A549 (cell line): ENCODE measurements around the gene PIGU. TPM values are rescaled to one million over a fixed set of nuclear protein-coding genes. Genes with fewer than 3 reads are reported as not detected.
"Not testable (repeated sequence)": the region's sequence is repeated elsewhere in the genome, so short reads cannot be mapped to it uniquely, and the experiment has no call there.

Source experiments
- ATAC-seq, 2 experiments: fragments of 200-7000 bp in 1 of 2; fragments of >200 bp in 1 of 2; cut with Nextera tagmentation in 1 of 2; cut with Tn5 transposase in 1 of 2; 3 replicates each; pipeline versions ENCODE4 v1.8.0 to v1.9.1; 2018 to 2020; ENCODE audit warnings: mild to moderate bottlenecking in 1 of 2, moderate library complexity in 1 of 2
- CTCF ChIA-PET: fragments of 300-600 bp; sonication (Branson Sonifier 250); formaldehyde crosslinking; extraction: SDS; loops from one replicate; lab custom pipeline; 2021; ENCODE audit warnings: antibody characterized with exemption, inconsistent platforms; lab: Yijun Ruan, JAX
- POLR2A ChIA-PET: fragments of 350-600 bp; formaldehyde crosslinking; extraction: SDS; loops from one replicate; lab custom pipeline; 2021; ENCODE audit warnings: antibody characterized with exemption, inconsistent platforms; lab: Yijun Ruan, JAX
- DNase-seq, 2 experiments: peaks; one replicate each; pipeline versions ENCODE4 v3.0.0 to v3.0.0-alpha.2; 2011 to 2016; ENCODE audit warnings: low read depth in 1 of 2, low spot score in 1 of 2
- FAIRE-seq: peaks from 2 replicates; lab custom pipeline; 2011; peaks lifted over from hg19 to GRCh38; lab: Jason Lieb, UNC
- H3K27ac ChIP-seq, 2 experiments: fragments of >200 bp; sonication (Bioruptor Twin); formaldehyde crosslinking; 3 replicates each; pipeline ENCODE4 v1.5.1; 2016 to 2017
- H3K4me1 ChIP-seq: fragments of >200 bp; sonication (Bioruptor Twin); formaldehyde crosslinking; 3 replicates; pipeline ENCODE4 v1.6.1; 2016
- H3K4me2 ChIP-seq: fragments of >200 bp; sonication (Bioruptor Twin); formaldehyde crosslinking; 3 replicates; pipeline ENCODE4 v1.6.1; 2016
- H3K4me3 ChIP-seq: fragments of >200 bp; sonication (Bioruptor Twin); formaldehyde crosslinking; 3 replicates; pipeline ENCODE4 v1.5.1; 2016
- H3K9me3 ChIP-seq: fragments of >200 bp; sonication (Bioruptor Twin); formaldehyde crosslinking; 3 replicates; pipeline ENCODE4 v1.6.1; 2016
- ATOH8 ChIP-seq: fragments of 250-450 bp; sonication (Bioruptor Pico); IDR thresholded peaks from 2 replicates; pipeline ENCODE4 v1.5.0; 2020; ENCODE audit warnings: low read depth, mild to moderate bottlenecking, moderate library complexity
- BCL3 ChIP-seq: fragments of >200 bp; sonication (Bioruptor Twin); formaldehyde crosslinking; IDR thresholded peaks from 3 replicates; pipeline ENCODE4 v1.6.1; 2016
- CBX8 ChIP-seq: fragments of 200-600 bp; sonication (generic); IDR thresholded peaks from 2 replicates; pipeline ENCODE4 v1.6.1; 2016
- CEBPB ChIP-seq, 2 experiments: fragments of >200 bp in 1 of 2; sonication (Bioruptor Twin) in 1 of 2; formaldehyde crosslinking in 1 of 2; IDR thresholded peaks; 2 replicates each; pipeline ENCODE4 v1.6.1; 2012 to 2016
- CHD4 ChIP-seq: fragments of 200-600 bp; sonication (generic); IDR thresholded peaks from 2 replicates; pipeline ENCODE4 v1.6.1; 2016; ENCODE audit warnings: antibody characterized with exemption, mild to moderate bottlenecking, borderline replicate concordance
- CTCF ChIP-seq: fragments of >200 bp; sonication (Bioruptor Twin); formaldehyde crosslinking; IDR thresholded peaks from 3 replicates; pipeline ENCODE4 v1.5.1; 2016
- EHMT2 ChIP-seq: fragments of 200-600 bp; sonication (generic); IDR thresholded peaks from 2 replicates; pipeline ENCODE4 v1.6.1; 2016; ENCODE audit warnings: antibody characterized with exemption, low read depth, mild to moderate bottlenecking, moderate library complexity
- EP300 ChIP-seq, 2 experiments: fragments of >200 bp; sonication (Bioruptor Twin); formaldehyde crosslinking; IDR thresholded peaks; 2 replicates in 1 of 2; 3 replicates in 1 of 2; pipeline ENCODE4 v1.6.1; 2016 to 2017
- ESRRA ChIP-seq: fragments of 150-350 bp; IDR thresholded peaks from 2 replicates; pipeline ENCODE4 v1.6.1; 2014; ENCODE audit warnings: mild to moderate bottlenecking, low read length, borderline replicate concordance
- HOXA7 ChIP-seq: fragments of 250-450 bp; sonication (Bioruptor Pico); IDR thresholded peaks from 2 replicates; pipeline ENCODE4 v1.5.0; 2020; ENCODE audit warnings: mild to moderate bottlenecking, moderate library complexity
- HOXB13 ChIP-seq: fragments of 250-450 bp; sonication (Bioruptor Pico); IDR thresholded peaks from 2 replicates; pipeline ENCODE4 v1.5.0; 2020; ENCODE audit warnings: low read depth, mild to moderate bottlenecking, moderate library complexity
- HOXB5 ChIP-seq: fragments of 250-450 bp; sonication (Bioruptor Pico); IDR thresholded peaks from 2 replicates; pipeline ENCODE4 v1.5.0; 2020; ENCODE audit warnings: mild to moderate bottlenecking, moderate library complexity
- KDM1A ChIP-seq: fragments of 200-600 bp; sonication (generic); IDR thresholded peaks from 2 replicates; pipeline ENCODE4 v1.6.1; 2016; ENCODE audit warnings: low read depth, mild to moderate bottlenecking
- MAFK ChIP-seq: fragments of 450-650 bp; IDR thresholded peaks from 2 replicates; pipeline ENCODE4 v1.6.1; 2014; ENCODE audit not compliant: partially characterized antibody
- MYC ChIP-seq: IDR thresholded peaks from 2 replicates; pipeline ENCODE4 v1.6.1; 2012; ENCODE audit warnings: mild to moderate bottlenecking, inconsistent platforms, low read length, improper control_type of control experiment, borderline replicate concordance
- PHF8 ChIP-seq: fragments of 200-600 bp; sonication (generic); IDR thresholded peaks from 2 replicates; pipeline ENCODE4 v1.6.1; 2016; ENCODE audit warnings: low read depth, mild to moderate bottlenecking, antibody characterized with exemption, moderate library complexity, borderline replicate concordance
- POLR2AphosphoS2 ChIP-seq: conservative IDR thresholded peaks from 2 replicates; pipeline ENCODE4 v1.6.1; 2012; ENCODE audit warnings: low read length, improper control_type of control experiment, inconsistent platforms
- RARB ChIP-seq: fragments of 250-450 bp; sonication (Bioruptor Pico); IDR thresholded peaks from 2 replicates; pipeline ENCODE4 v1.8.0; 2021; ENCODE audit warnings: mild to moderate bottlenecking, moderate library complexity
- RCOR1 ChIP-seq: fragments of 150-350 bp; IDR thresholded peaks from 2 replicates; pipeline ENCODE4 v1.6.1; 2014; ENCODE audit warnings: antibody characterized with exemption, low read length, low read depth
- TFCP2L1 ChIP-seq: fragments of 250-450 bp; sonication (Bioruptor Pico); IDR thresholded peaks from 2 replicates; pipeline ENCODE4 v1.5.0; 2021; ENCODE audit warnings: mild to moderate bottlenecking
- TP53 ChIP-seq: fragments of 250-450 bp; sonication (Bioruptor Pico); IDR thresholded peaks from 2 replicates; pipeline ENCODE4 v1.5.0; 2021; ENCODE audit warnings: mild to moderate bottlenecking, moderate library complexity
- USF2 ChIP-seq: fragments of 450-650 bp; IDR thresholded peaks from 2 replicates; pipeline ENCODE4 v1.6.1; 2014; ENCODE audit warnings: antibody characterized with exemption
- ZFP36 ChIP-seq: fragments of 450-650 bp; IDR thresholded peaks from 2 replicates; pipeline ENCODE4 v1.6.1; 2014; ENCODE audit warnings: borderline replicate concordance; ENCODE audit not compliant: partially characterized antibody
- WGBS: methylation state at CpG from one replicate; pipeline ENCODE4 v1.1.6; 2017; ENCODE audit errors: missing lambda C conversion rate; 5-methylcytosine and 5-hydroxymethylcytosine counted together
- polyA plus RNA-seq, 4 experiments: library from polyadenylated mRNA; depleted of rRNA in 3 of 4; stranded (reverse); fragments of >200 nt; fragmentation: RNase III in 1 of 4; extraction: RNeasy Plus Mini Kit Qiagen cat#74134 plus additional on column Dnase treatment in 1 of 4; gene quantifications; 2 replicates in 3 of 4; 3 replicates in 1 of 4; pipeline ENCODE4 v1.2.3, GENCODE V29; 2011 to 2017
- TF ChIP-seq, protein P1 (sequence below): IDR thresholded peaks from 2 replicates; pipeline ENCODE4 v1.6.1; 2012; ENCODE audit warnings: low read depth, borderline replicate concordance

The PIGU gene
- polyA plus RNA-seq, 2 of the 4 experiments (the other 2 are of a cell fraction), result 27.8 to 103 TPM

- H3K4me3 ChIP-seq, result no peak overlapping the region
- ATAC-seq, result no peak
- POLR2A ChIA-PET, result no interaction called here
- H3K4me2 ChIP-seq, result no peak overlapping the region
- no peak for DNase-seq
- no peak for FAIRE-seq
- no peak for TF ChIP-seq HOXB5
- no peak for TF ChIP-seq MAFK
- no peak for TF ChIP-seq EP300 (IDR thresholded peaks at IDR 0.05)
- no peak for TF ChIP-seq BCL3
- no peak for TF ChIP-seq ESRRA
- TF ChIP-seq ATOH8 (CRISPR knock-in tag), result no peak
- TF ChIP-seq USF2, result no peak
- TF ChIP-seq CEBPB (IDR thresholded peaks at IDR 0.05), result no peak
- TF ChIP-seq CHD4, result no peak
- TF ChIP-seq HOXB13 (CRISPR knock-in tag), result no peak
- no peak for TF ChIP-seq MYC
- no peak for TF ChIP-seq EHMT2
- no peak for TF ChIP-seq KDM1A
- TF ChIP-seq RARB, result no peak
- TF ChIP-seq, protein P1, sequence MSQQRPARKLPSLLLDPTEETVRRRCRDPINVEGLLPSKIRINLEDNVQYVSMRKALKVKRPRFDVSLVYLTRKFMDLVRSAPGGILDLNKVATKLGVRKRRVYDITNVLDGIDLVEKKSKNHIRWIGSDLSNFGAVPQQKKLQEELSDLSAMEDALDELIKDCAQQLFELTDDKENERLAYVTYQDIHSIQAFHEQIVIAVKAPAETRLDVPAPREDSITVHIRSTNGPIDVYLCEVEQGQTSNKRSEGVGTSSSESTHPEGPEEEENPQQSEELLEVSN, result no peak
- no peaks in the 10 kb centered on the region for H3K4me1 ChIP-seq
- no peak overlapping the region for H3K27ac ChIP-seq
- H3K9me3 ChIP-seq, result no peaks in the 10 kb centered on the region
- WGBS, result 87% methylated on average over 3 of the region's 3 CpGs
- CTCF ChIA-PET, result interaction anchor here (0.6 to 2.7 kb wide), 6 partner anchors 8 to 162 kb away, joined by 3 to 6 read pairs (median 3); no protein-coding TSS in a partner anchor
Measured at GRCh38 chr20:34724172-34724571, 47.3 kb upstream of the PIGU start.

GRCh38 chr20:34722560-34722959 lies 45.7 kb upstream of the PIGU start:
- H3K27ac ChIP-seq, H3K4me1 ChIP-seq, FAIRE-seq, ATAC-seq, H3K4me2 ChIP-seq, H3K9me3 ChIP-seq, POLR2A ChIA-PET, DNase-seq, H3K4me3 ChIP-seq: not testable (repeated sequence)
- CTCF ChIA-PET, result interaction anchor here (1.3 to 2.7 kb wide), 2 partner anchors 11 to 47 kb away, joined by 4 to 6 read pairs; no protein-coding TSS in a partner anchor
- 93% methylated on average over 3 of the region's 3 CpGs for WGBS

DNA sequence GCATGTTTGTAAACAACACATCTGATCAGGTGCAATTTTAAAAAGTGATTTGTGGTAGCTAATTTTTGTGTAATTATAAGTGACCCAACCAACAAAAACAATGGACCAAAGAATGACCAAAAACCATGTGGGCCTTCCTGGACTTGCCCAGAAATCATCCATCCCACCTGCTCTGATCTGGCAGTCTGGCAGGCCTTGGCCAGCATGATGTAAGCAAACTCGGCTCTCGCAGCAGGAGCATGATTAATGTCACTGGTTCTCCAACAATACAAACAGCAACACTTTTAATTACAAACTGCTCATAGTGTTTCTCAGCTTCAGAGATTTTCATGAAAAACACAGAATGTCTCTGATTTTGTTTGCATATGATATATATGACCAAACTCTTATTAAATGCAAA lies 43.4 kb upstream of the PIGU start:
- DNase-seq, result no peak
- H3K9me3 ChIP-seq, result no peaks in the 10 kb centered on the region
- WGBS, result 79% methylated on average over 2 of the region's 2 CpGs
- H3K27ac ChIP-seq, result no peak overlapping the region
- no peak overlapping the region for H3K4me2 ChIP-seq
- CTCF ChIA-PET, result interaction anchor here (0.9 to 3.0 kb wide), 6 partner anchors 9 to 183 kb away, joined by 3 to 12 read pairs (median 5); no protein-coding TSS in a partner anchor
- ATAC-seq, result no peak
- TF ChIP-seq TP53 (CRISPR knock-in tag) (no peak), POLR2AphosphoS2 (no peak), RCOR1 (no peak), CBX8 (no peak), PHF8 (no peak), EHMT2 (no peak), ZFP36 (no peak), CTCF (no peak), TFCP2L1 (CRISPR knock-in tag) (no peak), HOXA7 (CRISPR knock-in tag) (no peak)
- POLR2A ChIA-PET, result no interaction called here
- H3K4me3 ChIP-seq, result no peak overlapping the region
- H3K4me1 ChIP-seq, result no peaks in the 10 kb centered on the region
- no peak for FAIRE-seq

DNA sequence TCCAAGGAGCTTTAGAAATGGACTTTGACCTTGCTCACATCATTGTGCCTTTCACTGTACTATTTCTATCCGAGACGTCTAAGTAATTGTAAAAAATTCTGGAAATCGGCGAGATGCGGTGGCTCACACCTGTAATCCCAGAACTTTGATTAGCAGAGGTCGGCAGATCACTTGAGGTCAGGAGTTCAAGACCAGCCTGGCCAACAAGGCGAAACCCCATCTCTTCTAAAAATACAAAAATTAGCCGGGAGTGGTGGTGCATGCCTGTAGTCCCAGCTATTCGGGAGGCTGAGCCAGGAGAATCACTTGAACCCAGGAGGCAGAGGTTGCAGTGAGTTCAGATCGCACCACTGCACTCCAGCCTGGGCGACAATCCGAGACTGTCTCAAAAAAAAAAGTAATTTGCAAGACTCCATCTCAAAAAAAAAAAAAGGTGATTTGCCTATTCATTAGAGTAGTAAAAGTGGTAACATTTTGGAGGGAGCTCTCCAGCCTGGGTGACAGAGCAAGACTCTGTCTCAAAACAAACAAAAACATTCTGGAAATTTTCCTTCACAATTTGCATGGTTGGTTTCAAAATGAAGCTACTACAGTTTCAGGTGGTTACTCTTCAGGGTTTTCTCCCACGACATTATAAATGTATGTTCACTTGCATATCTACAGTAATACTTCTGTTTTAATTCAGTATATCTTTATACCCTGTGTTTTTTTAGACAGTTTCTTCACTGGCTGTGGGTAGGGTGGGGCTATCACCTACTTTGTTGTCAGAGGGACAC lies 42.5 kb upstream of the PIGU start:
- FAIRE-seq, DNase-seq, H3K4me1 ChIP-seq, POLR2A ChIA-PET, H3K4me2 ChIP-seq, H3K9me3 ChIP-seq, ATAC-seq, H3K27ac ChIP-seq, H3K4me3 ChIP-seq: not testable (repeated sequence)
- CTCF ChIA-PET, result interaction anchor here (1.3 to 3.0 kb wide), 4 partner anchors 9 to 140 kb away, joined by 3 to 12 read pairs (median 8); no protein-coding TSS in a partner anchor
- 94% methylated on average over 13 of the region's 13 CpGs for WGBS
